GM21723 (cell line): ENCODE results near the gene NIPSNAP3A.

ENCODE experiments used
- ATAC-seq: cut with Tn5 transposase; IDR thresholded peaks from one replicate; pipeline ENCODE4 v1.9.1; 2021; ENCODE audit warnings: mild to moderate bottlenecking, moderate library complexity; ENCODE audit not compliant: unreplicated experiment

The NIPSNAP3A gene

GRCh38 chr9:104802906-104803305 is 55.4 kb downstream of the NIPSNAP3A start:
- no peak for ATAC-seq

- no peak for ATAC-seq
Observed at GRCh38 chr9:104805441-104805840, 58.0 kb downstream of the NIPSNAP3A start.

GRCh38 chr9:104808035-104808614 is 60.6 kb downstream of the NIPSNAP3A start:
- ATAC-seq: no peak
